Measurements from ENCODE around the gene SEZ6L2. TPM values are rescaled to one million over a fixed set of nuclear protein-coding genes. Genes with fewer than 3 reads are reported as not detected.

SEZ6L2 gene
- total and polyA plus RNA-seq, 2 of the 8 experiments (the other 6 are each of a cell fraction or from before 2014, with no cell fraction given), result 43.5 to 47.7 TPM

DNA sequence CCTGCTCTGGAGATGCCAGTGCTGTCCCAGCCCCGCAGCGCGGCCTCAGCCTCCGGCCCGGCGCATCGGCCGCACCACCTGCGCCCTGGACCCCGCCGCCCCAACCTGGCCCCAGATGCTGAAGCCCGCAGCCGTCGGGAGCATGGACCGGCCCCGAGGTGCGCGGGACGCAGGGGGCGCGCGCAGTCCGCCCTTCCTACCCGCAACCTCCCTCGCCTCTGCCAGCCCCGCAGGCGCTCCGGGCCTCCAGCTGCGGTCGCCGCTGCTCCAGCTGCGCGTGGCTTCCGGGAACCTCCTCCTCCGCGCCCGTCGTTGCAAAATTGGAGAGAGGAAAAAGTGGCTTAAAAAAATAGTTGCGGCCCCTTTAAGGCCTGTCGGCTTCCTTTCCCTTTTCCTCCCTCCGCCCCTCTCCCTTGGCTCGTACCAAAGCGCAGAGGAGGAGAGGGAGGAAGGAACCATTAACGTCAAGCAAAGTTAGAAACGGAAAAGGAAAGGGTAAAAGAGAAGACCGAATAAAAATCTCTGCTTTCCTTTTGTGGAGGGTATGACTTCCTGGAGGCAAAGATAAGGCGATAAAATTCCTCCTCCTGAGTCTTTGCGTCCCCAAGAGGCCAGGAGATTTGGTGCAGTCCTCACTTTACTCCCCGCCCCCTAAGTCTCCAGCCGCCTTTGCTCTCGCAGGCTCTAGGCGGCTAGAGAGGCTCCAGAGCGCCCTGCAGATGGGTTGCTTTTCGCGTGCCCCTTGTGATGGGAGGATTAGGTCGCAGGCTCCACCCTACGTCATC is 36.3 kb downstream of the SEZ6L2 start, which contains the start of gene CDIPT (continued):
- TF ChIP-seq HDAC2 (IDR thresholded peaks at IDR 0.05; ENCODE audit: borderline replicate concordance in 1 of 2, low read depth in 2 of 2, low read length in 2 of 2) (no peak), MAX (IDR thresholded peaks at IDR 0.05) (peak; percentile 31; the same call in 1 of the 2 replicates), JUN (IDR thresholded peaks at IDR 0.05; ENCODE audit: low read depth, low read length) (no peak), YY1 (IDR thresholded peaks at IDR 0.05; ENCODE audit: low read depth, low read length) (0 out of 2 replicates have a peak, but pooled peaks have one; percentile 21), NANOG (IDR thresholded peaks at IDR 0.05; ENCODE audit: insufficient read depth, low read depth, low read length, poor library complexity, severe bottlenecking) (peak; percentile 62), NRF1 (IDR thresholded peaks at IDR 0.05; ENCODE audit: low read depth, low read length) (no peak), FOSL1 (IDR thresholded peaks at IDR 0.05; ENCODE audit: insufficient read depth, low read depth, low read length) (no peak), TBP (IDR thresholded peaks at IDR 0.05; ENCODE audit: low read depth, low read length) (peak; percentile 76), POLR2A (IDR thresholded peaks at IDR 0.05; ENCODE audit: control extremely low read depth in 1 of 2, low read depth in 2 of 2, low read length in 2 of 2) (peak in 1 of 2 experiments; percentile 55; a peak in 1 of 3 replicates), PHF8 (conservative IDR thresholded peaks at IDR 0.05; ENCODE audit: low read depth, low read length) (no peak; the same call in 1 of the 2 replicates), RBBP5 (IDR thresholded peaks at IDR 0.05; ENCODE audit: borderline replicate concordance, low read depth, low read length) (peak; percentile 83; the same call in 1 of the 2 replicates), RXRA (IDR thresholded peaks at IDR 0.05; ENCODE audit: insufficient read depth, low read depth, low read length) (no peak), SP2 (IDR thresholded peaks at IDR 0.05; ENCODE audit: low read length) (peak; percentile 96), CHD1 (IDR thresholded peaks at IDR 0.05; ENCODE audit: low read depth, low read length) (peak; percentile 100), CBX8 (IDR thresholded peaks at IDR 0.05; ENCODE audit: borderline replicate concordance, low read depth, low read length) (no peak), SAP30 (IDR thresholded peaks at IDR 0.05; ENCODE audit: insufficient read depth, insufficient replicate concordance, low read length) (peak; percentile 31), SIN3A (conservative IDR thresholded peaks at IDR 0.05 in 1 of 2, IDR thresholded peaks at IDR 0.05 in 1 of 2; ENCODE audit: low read depth in 1 of 2, low read length in 2 of 2) (peak; percentile 45 to 65; a peak in 1 of 4 replicates)
- TF ChIP-seq, protein P1, sequence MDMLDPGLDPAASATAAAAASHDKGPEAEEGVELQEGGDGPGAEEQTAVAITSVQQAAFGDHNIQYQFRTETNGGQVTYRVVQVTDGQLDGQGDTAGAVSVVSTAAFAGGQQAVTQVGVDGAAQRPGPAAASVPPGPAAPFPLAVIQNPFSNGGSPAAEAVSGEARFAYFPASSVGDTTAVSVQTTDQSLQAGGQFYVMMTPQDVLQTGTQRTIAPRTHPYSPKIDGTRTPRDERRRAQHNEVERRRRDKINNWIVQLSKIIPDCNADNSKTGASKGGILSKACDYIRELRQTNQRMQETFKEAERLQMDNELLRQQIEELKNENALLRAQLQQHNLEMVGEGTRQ (IDR thresholded peaks at IDR 0.05; ENCODE audit: low read length), result 0 out of 2 replicates have a peak, but pooled peaks have one; percentile 10
